SK-N-MC (cell line): ENCODE results near the gene RPS16.

ENCODE experiments used
- EZH2 ChIP-seq: fragments of 200-600 bp; sonication (generic); IDR thresholded peaks from one replicate; pipeline ENCODE4 v1.6.1; 2017; ENCODE audit warnings: antibody characterized with exemption
- FOXP2 ChIP-seq: optimal IDR thresholded peaks from 2 replicates; pipeline ENCODE3; 2011; ENCODE audit warnings: mild to moderate bottlenecking, moderate library complexity; ENCODE audit not compliant: insufficient read depth; ENCODE audit errors: extremely low read length, control extremely low read depth
- POLR2AphosphoS5 ChIP-seq: IDR thresholded peaks from 2 replicates; pipeline ENCODE4 v1.6.1; 2012; ENCODE audit warnings: mild to moderate bottlenecking, low read depth, low read length, borderline replicate concordance

DNA sequence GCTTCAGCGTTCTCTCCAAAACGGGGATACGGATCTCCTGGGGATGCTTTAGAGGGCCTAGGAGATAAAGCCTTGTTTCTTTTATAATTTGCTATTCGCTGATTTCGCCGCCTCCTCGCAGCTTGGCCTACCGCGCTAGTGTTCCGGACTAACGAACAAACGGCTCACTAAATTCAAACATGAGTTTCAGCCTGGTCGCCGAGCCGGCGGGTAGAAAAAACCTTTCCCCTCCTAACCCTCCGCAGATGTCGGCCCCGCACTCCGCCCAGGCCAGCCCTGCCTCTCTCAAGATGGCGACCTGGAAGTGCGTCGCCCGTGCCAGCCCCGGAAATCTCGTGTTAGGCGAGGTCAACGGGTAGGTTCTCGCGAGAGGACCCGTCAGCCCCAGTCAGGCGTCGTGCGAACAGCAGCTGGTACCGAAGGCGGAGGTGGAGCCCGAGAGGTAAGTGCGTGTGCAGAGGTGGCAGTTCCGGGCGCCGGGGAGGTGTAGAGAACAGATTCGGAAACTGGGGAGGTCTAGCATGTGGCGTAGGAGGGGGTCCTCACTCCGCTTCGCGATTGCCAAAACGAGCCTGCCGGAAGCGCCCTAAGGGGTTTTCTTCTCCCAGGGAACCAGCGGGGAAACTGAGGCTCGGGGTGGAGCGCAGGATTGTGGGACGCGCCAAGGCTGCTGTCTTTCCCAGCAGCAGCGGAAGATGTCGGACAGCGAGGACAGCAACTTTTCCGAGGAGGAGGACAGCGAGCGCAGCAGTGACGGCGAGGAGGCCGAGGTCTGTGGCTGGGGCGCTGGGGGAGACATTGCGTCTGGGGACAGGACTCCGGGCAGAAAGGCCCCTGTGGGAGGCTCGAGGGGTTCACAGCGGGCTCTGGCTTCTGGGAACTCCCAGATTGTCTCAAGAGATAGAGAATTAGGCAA, 9.7 kb upstream of the RPS16 start, which contains the start of gene SUPT5H:
- TF ChIP-seq EZH2 (no peak), POLR2AphosphoS5 (peak; percentile 93), FOXP2 (no peak)
